ENCODE measurements around the gene BLM.

DNA sequence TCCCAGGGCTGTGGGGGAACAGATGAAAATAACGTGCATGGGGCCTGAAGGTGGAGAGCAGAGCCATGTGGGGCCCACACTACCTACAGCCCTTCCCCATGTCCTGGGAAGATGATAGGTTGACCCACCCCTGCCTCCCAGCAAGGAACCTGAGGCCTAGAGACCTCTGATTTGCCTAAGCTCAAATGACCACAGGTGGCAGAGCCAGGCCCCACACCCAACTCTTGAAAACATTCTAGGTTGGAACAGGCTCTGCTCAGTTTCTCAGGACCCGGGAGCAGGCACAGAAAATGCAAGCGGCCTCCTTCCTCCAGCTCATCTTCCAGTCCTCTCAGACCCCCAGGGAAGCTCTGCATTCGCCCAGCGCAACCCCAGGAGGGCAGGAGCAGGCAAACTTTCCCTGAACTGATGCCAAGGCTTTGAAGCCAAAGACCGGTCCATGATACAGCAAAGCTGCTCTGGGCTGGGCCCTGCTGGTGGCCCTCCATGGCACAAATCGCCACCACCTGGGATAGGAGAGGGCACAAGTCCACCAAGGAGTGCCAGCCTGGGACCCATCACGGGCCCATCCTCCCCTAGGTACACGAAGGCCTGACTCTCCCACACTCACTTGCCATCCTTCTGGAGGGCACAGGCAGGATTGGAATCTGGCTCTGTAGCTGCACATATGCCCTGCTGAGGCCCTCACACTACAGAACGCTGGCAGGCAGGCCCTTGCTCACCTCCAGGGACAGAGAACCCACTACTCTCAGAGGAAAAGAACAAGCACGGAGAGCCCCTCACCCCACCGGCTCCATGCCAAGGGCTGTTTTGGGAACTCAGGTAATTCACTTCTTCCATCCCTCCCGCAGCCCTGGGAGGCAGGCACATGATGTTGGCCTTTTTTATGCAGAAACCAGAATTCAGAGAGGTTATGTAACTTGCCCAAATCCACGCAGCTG is 100.2 kb downstream of the BLM start:
- TF ChIP-seq, protein P1, sequence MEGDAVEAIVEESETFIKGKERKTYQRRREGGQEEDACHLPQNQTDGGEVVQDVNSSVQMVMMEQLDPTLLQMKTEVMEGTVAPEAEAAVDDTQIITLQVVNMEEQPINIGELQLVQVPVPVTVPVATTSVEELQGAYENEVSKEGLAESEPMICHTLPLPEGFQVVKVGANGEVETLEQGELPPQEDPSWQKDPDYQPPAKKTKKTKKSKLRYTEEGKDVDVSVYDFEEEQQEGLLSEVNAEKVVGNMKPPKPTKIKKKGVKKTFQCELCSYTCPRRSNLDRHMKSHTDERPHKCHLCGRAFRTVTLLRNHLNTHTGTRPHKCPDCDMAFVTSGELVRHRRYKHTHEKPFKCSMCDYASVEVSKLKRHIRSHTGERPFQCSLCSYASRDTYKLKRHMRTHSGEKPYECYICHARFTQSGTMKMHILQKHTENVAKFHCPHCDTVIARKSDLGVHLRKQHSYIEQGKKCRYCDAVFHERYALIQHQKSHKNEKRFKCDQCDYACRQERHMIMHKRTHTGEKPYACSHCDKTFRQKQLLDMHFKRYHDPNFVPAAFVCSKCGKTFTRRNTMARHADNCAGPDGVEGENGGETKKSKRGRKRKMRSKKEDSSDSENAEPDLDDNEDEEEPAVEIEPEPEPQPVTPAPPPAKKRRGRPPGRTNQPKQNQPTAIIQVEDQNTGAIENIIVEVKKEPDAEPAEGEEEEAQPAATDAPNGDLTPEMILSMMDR (IDR thresholded peaks at IDR 0.05) = no peak
- no peak for TF ChIP-seq POLR2A (IDR thresholded peaks at IDR 0.05)
- TF ChIP-seq EP300 (IDR thresholded peaks at IDR 0.05) = no peak

Measured in ovary (tissue), 3 donors.